CD4-positive, alpha-beta T cell treated with Interleukin-12 subunit alpha and Interleukin-12 subunit beta, for 1 hour (primary cell): ENCODE measurements around the gene TCL1B.
"Not testable (repeated sequence)": the region's sequence is repeated elsewhere in the genome, so short reads cannot be mapped to it uniquely, and the experiment has no call there.

Experiments
- DNase-seq: peaks from one replicate; pipeline ENCODE4 v3.0.0-alpha.2; 2020

The TCL1B gene, protein sequence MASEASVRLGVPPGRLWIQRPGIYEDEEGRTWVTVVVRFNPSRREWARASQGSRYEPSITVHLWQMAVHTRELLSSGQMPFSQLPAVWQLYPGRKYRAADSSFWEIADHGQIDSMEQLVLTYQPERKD

DNA sequence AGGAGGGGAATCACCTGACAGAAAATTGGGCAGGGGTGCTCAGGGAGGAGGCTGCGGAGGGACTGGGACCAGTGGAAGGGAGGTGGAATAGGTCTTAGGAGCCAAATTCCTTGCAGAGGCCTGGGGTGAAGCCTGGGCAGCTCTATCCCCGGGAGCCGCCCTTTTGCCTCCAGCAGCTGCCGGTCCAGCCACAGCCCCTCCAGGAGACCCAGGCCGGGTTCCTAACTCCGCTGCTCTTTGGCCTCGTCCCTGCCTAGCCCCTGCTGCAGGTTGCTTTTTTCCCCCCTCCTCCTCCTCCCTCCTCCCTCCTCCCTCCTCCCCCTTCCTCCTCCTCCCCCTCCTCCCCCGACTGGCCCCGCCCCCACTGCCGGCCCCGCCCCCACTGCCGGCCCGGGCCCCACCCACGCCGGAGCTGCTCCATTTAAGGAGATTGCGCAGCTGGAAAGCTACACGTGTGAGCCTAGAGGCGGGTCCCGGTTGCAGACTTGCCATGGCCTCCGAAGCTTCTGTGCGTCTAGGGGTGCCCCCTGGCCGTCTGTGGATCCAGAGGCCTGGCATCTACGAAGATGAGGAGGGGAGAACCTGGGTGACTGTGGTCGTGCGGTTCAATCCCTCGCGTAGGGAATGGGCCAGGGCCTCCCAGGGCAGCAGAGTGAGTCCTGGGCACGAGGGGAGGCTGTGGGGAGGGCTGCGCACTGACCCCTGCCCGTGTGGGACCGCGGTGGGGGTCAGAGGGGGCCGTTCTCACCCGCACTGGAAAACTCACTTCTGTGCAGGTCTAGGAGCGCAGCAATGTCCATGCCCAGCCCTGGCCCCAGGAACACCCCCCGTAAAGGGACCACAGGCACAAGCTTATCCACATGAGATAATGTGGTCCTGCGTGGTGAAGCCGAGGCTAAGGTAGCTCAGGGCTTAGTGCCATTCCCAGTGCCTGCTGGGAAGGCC lies at the start of gene TCL1B:
TCL1B (plus strand) TSS at position 449 of the 945 bp plus-strand sequence; CDS start at position 491, 42 bp downstream.
- DNase-seq: no peak

DNA sequence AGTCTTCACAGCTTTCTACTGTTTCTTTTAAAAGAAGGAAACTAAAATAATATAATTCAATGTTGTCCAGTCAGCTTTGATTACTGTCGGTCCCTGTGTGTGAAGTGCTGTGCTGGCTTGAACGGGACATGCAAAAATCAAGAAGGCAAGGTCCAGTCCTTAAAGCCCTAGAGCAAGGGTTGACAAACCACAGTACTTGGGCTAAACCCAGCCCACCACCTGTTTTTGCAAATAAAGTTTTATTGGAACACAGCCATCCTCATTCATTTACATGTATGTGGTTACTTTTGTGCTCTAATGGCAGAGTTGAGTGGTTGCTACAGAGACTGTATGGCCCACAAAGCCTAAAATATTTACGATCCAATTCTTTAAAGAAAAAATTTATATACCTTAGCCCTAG lies 41.2 kb upstream of the TCL1B start:
- no peak for DNase-seq

DNA sequence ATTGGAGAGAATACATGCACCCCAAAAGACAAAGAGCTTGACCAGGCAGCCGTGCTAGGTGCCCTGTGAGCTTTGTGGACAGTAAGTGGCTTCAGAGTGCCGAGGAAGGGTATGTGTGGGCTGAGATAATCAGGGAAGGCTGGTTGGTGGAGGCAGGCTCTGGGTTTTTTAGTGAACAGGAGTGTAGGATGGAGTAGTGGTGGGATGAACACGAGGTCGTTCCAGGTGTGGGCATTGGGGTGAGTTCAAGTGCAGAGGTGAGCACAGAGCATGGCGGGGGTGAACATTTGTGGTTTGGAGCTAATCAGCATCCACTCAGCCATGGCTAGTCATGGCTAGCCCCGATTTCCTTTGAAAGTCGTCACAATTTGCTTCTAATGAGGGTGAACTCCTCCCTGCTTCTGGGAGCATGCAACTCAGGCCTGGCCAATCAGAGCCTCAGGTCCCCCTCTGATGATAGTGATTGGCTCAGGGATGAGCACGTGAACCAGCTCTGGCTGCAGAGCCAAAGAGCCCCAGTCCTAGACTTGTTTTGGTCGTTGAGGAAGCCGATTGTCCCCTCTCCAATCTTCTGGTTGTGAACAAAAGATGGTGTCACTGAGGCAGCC lies 40.7 kb upstream of the TCL1B start:
- no peak for DNase-seq

DNA sequence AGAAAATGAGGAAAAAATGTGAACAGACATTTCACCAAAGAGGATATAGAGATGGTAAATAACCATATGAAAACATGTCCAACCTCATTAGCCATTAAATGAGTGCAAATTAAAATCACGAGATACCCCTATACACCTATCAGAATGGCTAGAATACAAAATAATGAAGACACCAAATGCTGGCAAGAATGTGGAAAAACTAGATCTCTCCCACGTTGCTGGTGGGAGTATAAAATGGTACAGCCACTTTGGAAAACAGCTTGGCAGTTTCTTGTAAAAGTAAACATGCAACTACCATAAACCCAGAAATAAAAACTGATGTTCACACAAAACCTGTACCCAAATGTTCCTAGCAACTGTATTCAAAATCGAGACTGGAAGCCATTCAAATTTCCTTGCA lies 38.3 kb upstream of the TCL1B start:
- no peak for DNase-seq

DNA sequence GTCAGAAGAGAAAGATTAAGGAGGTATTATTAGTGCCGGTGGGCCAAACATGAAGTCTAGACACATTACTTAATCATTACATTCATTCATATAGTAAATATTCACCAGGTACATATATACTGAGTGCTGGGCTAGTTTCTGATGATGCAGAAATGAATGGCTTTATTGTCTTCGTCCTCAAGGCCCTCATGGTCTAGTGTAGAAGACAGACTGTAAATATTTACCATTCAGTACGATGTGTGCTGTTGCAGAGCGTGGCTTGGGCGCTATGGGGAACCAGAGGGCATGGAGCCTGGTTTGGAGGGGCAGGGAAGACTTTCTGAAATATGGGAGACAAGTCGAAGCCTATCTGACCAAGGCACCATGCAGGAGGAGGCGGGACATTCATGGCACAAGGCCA lies 37.0 kb upstream of the TCL1B start:
- DNase-seq: no peak

DNA sequence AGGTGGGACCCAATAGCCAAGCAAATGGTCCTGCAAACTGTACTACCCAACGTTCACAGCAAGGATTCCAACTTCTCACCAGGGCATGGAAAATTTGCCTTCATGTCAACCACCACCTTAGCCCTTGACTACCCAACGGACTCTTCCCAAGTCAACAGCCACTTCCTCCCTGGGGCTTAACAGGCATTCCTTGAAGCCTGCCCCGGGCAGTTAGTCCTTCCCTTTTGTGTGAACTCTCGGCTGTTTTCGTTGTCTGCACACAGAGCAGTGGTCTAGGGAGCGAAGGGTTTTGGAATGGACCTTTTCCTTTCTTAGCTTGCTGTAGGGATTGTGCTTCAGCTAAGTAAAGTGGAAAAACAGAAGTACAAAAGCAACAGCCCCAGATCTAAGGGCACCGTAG lies 35.2 kb upstream of the TCL1B start:
- no peak for DNase-seq

DNA sequence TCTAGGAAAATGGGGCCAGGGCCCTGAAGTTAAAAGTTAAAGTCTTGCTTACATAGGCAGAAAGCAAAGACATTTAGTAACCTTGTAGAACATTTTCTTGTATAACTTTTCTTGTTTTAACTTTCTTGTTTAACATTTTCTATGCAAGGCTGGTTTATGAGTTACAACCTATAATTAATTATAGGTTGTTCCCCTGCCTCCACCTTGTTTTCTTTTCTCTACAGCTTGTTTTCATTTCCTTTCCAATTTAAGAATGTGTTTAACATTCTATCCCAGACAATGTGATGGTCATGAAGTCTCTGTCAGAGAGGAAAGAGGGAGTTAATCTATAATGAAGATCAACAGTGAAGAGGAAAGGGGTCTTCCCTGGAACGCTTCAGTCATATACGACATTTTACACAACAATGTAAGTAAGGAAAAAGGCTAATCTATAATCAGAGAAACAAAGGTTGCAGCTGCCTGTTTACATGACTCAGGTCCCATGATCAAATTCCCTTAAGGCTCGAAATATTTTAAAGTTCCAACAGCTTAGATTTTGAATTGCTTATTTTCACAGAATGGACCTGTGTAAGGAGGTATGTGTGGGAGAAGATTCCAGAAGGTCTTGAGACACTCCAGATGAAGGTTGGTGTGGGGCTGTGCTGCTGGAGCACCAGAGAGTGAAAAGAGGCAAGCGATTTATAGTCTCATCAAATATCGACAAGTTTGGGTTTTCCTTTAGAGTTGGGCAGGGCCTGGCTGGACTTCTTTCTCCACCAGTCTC lies 34.2 kb upstream of the TCL1B start:
- no peak for DNase-seq

DNA sequence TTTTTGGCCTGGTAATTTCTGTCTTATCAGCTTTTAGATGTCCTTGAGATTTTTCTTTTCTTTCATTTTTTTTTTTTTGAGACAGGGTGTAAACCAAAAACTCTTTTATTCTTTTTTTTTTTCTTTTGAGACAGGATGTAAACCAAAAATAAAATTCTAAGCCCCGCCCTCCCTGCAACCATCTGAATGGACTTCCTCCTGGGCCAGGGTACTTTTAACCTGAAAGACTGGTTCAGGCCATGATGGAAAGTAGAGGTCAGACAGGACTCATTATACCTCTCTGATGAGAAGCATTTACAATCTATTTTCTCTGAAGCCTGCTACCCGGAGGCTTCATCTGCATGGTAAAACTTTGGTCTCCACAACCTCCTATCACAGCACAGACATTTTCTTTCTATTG lies 33.5 kb upstream of the TCL1B start:
- no peak for DNase-seq

DNA sequence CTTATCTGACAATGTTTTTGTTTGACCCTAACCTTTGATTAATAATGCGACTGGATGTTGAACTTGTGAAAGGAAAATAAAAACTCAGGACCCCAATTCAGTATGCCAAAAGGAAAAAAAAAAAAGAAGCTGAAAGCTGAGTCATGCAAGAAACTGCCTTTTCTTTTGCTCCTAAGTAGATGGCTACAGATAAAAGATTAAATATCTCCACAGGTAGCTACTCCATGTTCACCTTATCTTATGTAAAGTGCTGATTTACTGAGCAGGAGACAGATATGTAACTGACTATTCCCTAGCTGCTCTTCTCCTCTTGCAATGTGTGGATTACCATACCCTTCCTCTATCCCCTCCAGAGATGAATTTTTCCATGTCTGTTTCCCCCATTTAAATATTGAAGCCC lies 30.8 kb upstream of the TCL1B start:
- no peak for DNase-seq

DNA sequence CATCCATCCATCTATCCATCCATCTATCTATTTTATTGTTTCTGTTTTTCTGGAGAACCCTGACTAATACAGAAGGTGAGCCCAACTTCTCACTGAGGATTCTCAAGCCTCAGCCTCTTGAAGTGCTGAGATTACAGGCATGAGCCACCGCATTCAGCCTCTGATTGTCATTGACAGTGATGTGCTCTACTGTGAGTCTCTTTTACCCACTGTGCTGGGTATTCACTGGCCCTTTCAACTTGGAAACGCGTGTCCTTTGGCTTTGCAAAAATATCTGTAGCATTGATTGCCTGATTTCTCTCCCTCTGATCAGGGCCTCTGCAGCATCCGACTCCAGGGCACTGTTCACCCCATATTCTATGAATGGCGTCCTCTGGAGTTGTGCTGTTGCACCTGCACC lies 29.6 kb upstream of the TCL1B start:
- no peak for DNase-seq

DNA sequence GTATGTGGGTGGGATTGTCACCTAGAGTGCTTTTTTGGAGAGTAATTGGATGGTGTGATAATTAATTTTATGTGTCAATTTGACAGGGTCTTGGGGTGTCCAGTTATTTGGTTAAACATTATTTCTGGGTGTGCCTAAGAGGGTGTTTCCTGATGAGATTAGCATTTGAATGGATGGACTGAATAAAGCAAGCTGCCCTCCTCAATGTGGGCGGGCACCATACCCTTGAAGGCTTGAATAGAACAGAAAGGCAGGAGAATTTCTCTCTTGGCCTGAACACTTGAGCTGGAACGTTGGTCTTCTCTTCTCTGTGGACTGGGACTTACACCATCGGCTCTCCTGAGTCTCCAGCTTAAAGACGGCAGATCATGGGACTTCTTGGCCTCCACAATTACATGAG lies 28.8 kb upstream of the TCL1B start:
- DNase-seq: no peak

DNA sequence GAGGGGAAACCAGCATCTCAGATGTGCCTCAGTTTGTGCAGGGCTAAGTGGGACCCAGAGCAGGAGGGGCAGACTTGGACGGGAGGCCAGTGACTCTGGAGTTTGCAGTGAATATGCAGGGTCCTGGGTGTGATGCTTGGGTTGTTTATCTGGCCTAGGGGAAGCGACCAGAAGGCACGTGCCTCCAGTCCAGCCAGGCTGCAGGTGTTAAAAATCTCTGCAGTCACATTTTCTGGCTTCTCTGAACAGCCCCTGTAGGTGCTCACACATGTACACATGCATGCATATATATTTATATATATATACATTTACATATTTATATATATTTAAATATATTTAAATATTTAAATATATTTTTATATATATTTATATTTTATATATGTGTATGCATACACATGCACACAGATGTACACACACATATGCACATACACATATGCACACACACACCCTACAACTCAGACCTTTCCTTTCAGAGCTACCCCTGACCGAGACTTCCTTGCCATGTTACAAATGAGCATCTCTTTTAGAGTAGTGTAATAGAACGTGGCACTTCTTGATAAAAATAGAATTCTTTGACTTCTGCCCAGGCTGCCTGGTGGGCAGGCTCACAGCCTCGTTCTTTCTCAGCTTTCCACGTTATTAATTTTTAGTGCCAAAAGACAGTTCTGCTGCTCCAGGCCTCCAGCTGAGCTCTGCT lies 26.8 kb upstream of the TCL1B start:
- DNase-seq: no peak

DNA sequence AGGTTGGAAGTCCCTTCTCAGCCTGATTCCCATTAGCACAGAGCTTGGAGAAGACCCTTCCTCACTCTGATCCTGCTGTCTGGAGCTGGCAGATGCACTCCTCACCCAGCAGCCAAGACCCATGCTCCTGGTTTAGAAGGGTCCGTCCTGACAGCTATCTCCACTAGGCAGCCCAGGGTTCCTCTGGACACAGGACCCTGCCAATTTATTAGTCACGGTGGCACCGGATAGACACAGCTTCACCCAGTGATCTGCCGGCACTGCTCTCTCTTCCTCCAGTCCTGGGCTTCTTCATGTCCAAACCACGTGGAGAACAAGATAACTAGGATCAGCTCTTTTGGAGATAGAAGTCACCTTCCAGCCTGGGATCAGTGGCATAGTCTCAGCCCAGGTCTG lies 26.2 kb upstream of the TCL1B start:
- DNase-seq: no peak

DNA sequence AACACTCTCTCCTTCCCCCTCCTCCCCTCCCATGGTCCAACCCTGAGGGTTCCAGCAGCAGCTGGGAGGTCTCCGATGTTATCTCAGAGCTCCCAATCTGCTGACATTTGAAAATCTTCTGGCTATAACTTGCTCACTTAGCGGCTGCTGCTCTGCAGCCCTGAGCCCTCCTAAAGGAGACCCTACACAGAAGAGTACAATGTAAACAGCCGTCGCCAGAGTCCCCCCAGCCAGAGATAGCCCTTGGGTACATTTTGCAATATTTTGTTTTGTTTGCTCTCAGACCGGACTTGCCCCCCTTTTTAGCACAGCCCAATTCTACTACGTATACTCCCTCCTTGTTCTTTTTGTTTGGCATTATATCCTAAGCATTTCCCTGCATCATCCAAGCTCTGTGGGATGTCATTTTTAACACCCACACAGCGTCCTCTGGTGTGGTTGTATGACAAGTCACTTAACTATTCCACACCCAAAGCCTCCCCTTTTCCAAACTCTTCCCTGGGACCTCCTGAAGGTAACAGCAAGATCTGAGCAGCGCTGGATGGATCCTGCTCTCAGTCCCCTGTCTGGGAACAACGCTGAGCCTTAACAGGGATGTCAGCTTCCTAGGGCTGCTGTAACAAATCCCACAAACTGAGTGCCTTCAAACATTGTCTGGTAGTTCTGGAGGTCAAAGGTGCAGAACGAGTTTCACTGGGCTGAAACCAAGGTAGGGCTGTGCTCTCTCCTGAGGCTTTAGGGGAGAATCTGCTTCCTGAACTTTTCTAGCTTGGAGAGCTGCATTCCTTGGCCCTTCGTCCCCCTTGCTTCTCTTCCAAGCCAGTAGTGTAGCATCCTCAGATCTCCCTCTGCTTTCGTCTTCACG lies 25.3 kb upstream of the TCL1B start:
- no peak for DNase-seq

DNA sequence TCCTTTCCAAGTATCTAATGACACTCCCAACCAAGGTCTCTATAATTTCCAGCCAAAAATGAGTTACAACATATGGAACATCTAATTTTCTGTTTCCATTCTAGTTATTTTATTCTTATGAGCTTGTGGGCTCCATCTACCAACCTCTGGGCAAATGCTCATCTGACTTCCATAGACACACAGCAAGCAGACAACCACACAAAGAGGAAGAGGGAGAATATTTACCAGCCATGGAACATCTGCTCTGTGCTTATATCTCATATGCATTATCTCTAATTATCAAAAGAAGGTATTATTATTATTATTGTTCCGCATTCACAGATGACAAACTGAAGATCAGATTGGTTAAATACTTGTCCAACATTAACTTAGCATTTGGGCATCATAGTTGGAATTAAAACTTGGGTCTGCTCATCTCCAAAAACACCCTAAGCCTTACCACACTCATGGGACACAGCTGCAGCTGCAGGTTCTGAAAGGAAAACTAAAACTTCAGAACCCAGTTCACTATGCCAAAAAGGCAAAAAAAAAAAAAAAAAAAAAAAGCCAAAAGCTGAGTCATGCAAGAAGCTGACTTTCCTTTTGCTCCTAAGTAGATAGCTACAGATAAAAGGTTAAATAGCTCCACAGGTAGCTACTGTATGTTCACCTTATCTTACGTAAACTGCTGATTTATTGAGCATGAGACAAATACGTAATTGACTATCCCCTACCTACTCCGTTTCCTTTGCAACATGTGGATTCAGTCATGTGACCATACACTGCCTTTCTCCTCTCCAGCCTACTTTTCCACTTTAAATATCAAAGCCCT lies 23.6 kb upstream of the TCL1B start:
- no peak for DNase-seq

DNA sequence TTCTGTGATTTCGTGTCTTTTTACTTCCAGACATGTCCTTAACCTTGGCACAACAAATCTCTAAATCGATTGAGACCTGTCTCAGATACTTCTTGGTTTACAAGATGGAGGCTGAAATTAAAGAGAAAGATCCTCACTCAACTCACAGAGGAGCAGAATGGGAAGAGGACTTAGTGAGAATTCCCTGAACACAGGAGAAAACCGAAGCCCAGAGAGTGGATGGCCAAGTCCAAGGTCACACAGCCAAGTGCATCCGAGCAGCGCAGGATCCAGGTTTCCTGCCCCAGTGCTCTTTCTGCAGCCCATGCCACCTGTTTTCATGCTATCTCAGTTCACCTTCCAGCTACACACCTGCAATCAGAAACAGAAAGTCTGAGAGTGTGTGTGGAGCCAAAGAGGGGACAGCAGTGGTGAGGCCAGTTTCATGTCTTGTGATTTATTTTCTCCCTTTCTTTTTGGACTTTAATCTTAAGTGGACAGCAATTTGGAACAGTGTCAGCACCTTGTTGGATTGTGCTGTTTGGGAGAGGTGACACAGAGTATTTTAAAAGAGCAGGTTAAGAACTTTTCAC lies 22.9 kb upstream of the TCL1B start:
- no peak for DNase-seq

DNA sequence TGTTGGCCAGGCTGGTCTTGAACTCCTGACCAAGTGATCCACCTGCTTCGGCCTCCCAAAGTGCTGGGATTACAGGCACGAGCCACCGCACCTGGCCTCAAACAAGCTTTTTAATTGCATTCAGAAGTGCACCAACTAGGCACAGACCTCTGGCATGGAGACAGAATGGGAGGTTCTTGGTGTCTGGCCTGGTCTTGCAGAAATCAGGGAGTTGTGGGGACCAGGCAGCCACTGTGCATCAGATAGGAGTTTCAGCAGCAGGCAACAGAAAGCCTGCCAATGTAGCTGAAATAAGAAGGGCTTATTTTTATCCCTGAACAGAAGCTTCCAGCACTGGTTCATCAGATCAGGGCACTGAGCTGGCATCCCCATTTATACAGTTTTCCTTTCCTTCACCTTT lies 22.2 kb upstream of the TCL1B start:
- no peak for DNase-seq

DNA sequence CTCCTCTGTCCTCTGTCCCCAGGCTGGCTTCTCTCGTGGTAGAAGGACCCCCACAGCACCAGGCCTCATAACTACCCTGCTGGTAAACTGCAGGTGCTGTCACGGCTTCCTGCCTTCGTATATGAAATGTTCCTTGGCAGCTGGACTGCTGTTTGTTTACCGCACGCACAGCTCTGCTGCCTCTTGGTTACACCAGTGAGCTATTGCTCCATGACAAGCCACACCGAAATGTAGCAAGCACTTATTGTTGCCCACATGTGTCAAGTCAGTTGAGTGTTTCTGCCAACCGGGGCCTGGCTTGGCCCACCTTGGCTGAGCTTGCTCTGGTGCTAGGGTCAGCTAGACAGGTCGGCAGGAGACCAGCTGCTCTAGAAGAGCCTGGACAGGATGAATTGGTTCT lies 21.7 kb upstream of the TCL1B start:
- no peak for DNase-seq

DNA sequence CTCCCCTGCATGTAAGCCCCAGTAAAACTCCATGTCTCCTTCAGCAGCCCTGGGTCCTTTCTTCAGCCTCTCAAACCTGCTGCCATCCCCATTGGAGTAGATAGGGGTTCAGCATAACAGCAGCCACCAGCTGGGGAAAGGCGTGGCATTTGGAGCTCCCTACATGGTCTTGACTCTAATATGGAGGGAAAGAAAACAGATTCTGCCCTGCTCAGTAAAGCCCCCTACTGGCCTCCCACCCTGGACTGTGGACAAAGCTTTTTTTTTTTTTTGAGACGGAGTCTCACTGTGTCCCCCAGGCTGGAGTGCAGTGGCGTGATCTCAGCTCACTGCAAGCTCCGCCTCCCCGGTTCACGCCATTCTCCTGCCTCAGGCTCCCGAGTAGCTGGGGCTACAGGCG lies 20.7 kb upstream of the TCL1B start:
- DNase-seq: not testable (repeated sequence)

DNA sequence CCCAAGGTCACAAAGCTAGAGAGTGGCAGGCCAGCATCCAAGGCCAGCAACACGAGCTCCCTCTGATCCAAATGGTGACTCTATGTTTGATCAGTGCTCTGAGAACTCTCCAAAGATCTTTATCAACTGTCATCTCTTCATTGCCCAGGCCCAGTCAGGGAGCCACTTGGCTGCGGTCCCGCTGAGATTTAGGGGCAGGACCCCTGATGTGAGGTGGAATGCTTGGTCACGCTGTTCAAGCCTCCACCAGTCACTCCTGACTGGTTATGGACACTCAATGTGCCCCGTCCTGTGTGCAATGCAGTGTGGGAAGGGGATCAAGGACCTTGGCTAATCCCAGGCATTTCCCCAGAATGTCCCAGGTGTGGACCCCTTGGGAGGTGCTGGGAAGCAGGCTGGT lies 19.8 kb upstream of the TCL1B start:
- no peak for DNase-seq
